ENCODE measurements around the gene LDLRAD2.
"Not testable (repeated sequence)": the region's sequence is repeated elsewhere in the genome, so short reads cannot be mapped to it uniquely, and the experiment has no call there.

The LDLRAD2 gene

DNA sequence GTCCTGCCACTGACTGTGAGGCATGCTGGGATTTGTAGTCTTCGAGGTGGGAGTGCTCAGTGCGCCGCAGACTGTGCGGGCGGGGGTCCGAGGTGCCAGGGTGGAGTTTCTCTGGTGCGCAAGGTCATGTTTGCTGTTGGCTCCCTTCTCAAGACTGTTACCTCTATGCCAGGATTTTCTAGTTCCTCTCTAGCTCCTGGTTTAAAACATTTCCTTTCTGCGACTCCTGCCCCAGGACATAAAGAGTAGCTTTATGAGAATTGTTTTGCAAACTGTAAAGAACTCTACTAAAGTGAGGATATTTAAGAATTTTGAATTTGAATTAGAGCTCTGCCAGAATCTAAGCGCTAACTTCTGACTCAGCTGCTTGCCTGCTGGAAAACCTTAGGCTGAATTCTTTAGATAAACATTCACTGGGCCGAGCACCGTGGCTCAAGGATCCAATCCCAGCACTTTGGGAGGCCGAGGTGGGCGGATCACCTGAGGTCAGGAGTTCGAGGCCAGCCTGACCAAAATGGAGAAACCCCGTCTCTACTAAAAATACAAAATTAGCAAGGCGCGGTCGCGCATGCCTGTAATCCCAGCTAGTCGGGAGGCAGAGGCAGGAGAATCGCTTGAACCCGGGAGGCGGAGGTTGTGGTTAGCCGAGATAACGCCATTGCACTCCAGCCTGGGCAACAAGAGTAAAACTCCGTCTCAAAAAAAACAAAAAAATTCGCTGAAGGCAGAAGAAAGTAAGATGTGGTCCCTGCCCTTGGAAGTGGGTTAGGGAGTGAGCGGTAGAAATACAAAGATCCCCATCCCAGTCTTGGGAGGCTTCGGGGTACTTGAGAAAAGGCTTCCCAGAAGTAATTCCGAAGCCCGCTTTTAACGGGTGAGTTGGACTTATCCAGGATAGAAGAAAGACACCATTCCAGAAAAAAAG lies 28.1 kb upstream of the LDLRAD2 start:
- no peak for DNase-seq

GRCh38 chr1:21785764-21786163 lies 26.3 kb upstream of the LDLRAD2 start:
- DNase-seq, result not testable (repeated sequence)

- DNase-seq, result no peak
Measured at GRCh38 chr1:21786640-21787039, 25.4 kb upstream of the LDLRAD2 start.

DNA sequence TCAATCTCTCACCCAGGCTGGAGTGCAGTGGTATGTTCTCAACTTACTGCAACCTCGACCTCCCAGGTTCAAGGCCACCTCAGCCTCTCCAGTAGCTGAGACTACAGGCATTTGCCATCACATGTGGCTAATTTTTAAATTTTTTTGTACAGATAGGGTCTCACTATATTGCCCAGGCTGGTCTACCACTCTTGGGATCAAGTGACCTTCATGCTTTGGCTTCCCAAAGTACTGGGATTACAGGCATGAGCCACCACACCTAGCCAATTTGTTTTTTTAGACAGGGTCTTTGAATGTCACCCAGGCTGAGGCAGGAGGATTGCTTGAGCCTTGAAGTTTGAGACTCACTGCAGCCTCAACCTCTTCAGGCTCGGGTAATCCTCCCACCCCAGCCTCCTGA lies 19.0 kb upstream of the LDLRAD2 start:
- no peak for DNase-seq

- DNase-seq, result no peak
Measured at GRCh38 chr1:21794656-21795055, 17.4 kb upstream of the LDLRAD2 start.

DNA sequence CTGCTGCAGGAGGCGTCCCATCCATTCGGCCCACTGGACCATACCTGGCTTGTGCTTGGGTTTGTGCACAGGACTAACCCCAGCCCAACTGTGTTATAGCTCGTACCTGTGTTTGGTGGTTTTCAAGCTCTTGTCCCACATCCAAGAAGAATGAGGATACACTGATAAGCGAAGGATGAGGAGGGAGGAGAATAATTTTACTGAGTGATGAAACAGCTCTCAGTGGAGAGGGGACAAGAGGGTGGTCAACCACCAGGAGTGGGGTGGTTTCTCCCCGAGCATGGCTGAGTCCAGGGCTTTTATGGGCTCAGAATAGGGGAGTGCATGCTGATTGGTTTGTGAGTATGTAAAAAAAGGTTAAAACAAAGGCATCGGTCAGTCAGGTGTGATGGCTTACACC lies 17.0 kb upstream of the LDLRAD2 start:
- peak; percentile 25 for DNase-seq

DNA sequence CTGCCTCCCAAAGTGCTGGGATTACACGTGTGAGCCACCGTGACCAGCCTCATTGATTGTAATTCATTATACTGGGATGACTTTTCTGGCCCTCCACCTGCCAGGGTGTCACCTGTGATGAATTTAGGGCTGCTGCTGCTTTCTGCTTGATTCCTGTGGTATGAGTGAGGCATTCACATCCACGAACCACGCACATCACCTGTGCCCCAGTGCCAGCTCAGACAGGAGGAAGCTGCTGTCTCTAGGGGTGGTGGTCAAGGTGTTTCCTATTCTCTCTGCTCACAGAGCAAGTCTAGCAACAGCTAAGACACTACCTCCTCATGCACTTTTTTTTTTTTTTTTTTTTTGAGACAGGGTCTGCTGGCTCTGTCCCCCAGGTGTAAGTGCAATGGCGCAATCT lies 12.3 kb upstream of the LDLRAD2 start:
- DNase-seq, result no peak

DNA sequence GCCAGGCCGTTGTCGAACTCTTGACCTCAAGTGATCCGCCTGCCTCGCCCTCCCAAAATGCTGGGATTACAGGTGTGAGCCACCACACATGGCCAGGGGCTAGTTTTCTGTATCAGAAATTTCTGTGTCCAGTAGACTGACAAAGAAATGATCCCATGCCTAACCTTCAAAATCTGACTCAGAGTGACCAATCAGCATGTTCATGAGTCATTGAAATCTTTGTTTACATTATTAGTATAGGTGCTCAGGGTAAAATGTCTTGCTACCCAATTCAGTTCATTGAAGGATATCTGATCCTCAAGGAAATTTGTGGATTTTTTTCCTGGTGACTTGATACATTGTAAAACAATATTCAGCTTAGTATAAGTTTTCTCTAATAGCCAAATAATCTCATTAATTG lies 11.0 kb upstream of the LDLRAD2 start:
- DNase-seq, result peak; percentile 41

DNA sequence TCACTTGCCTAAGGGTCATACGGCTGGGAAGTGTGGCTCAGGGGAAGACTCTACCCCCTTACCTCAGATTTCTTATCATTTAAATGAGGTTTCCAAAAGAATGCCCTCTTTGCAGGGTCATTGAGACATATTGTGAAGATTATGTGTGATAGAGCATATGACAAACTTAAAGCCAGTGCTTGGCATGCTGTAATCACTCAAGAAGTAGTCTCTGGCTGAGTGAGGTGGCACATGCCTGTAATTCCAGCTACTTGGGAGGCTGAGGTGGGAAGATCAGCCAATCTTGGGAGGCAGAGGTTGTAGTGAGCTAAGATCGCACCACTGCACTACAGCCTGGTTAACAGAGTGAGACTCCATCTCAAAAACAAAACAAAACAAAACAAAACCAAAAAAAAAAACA lies 7.5 kb upstream of the LDLRAD2 start:
- no peak for DNase-seq

GRCh38 chr1:21813542-21813941 lies 1.5 kb downstream of the LDLRAD2 start:
- DNase-seq, result no peak

GRCh38 chr1:21814241-21814918 lies 2.3 kb downstream of the LDLRAD2 start:
- peak; percentile 72 for DNase-seq

GRCh38 chr1:21814981-21815582 lies 3.0 kb downstream of the LDLRAD2 start:
- DNase-seq, result no peak

GRCh38 chr1:21815724-21816321 lies 3.8 kb downstream of the LDLRAD2 start:
- no peak for DNase-seq

GRCh38 chr1:21816602-21817302 lies 4.7 kb downstream of the LDLRAD2 start:
- DNase-seq, result peak; percentile 89

GRCh38 chr1:21818656-21819055 lies 6.6 kb downstream of the LDLRAD2 start:
- DNase-seq, result peak; percentile 60

DNA sequence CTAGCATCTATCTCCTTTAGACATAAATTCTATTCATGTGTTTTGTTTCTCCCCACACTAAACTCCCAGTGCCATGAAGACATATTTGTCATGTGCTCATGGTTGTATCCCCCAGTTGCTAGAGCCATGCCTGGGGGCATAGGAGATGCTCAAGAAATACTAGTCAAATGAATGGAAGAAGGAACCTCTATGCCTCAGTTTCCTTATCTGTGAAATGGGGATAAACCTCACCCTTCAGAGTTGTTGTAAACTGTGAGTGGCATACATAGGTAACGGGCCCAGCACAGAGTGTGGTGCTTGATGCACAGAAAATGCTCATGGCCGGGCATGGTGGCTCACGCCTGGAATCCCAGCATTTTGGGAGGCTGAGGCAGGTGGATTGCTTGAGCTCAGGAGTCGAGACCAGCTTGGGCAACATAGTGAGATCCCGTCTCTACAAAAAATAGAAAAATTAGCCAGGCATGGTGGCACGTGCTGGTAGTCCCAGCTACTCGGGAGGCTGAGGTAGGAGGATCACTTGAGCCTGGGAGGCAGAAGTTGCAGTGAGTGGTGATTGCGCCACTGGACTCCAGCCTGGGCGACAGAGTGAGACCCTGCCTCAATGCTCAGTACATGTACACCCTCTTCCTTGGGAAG lies 8.7 kb downstream of the LDLRAD2 start:
- DNase-seq, result no peak

DNA sequence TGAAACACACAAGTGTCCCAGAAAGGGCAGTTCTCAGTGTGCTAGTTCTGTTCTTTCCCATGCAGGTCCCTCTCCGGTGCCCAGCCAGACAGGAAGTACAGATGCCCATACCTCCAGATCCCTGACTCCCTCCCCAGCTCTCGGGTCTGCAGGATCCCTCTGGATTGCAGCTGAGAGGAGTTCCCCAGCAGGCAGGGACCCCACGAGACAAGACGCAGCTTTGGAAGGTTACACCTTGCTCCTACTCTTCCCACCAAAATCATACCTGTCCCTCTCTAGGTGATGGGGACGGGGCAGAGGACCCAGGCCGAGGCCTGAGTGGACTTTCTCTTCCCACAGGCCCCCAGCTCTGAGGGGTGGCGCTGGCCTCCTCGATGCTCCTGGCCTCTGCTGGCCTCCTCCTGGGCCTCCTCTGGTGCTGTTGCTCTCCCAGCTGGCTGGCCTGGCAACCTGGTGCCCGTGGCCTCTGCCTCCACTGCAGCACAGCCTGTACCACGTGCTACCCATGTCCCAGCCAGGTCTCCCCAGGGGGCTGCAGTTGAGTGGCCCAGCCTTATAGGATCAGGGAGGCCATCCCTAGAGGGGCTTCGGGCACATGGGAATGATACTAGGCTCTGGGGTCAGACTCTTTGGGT lies 9.4 kb downstream of the LDLRAD2 start:
- DNase-seq, result no peak

GRCh38 chr1:21822349-21822748 lies 10.3 kb downstream of the LDLRAD2 start:
- no peak for DNase-seq

GRCh38 chr1:21823206-21823979 lies 11.3 kb downstream of the LDLRAD2 start:
- DNase-seq, result no peak

DNA sequence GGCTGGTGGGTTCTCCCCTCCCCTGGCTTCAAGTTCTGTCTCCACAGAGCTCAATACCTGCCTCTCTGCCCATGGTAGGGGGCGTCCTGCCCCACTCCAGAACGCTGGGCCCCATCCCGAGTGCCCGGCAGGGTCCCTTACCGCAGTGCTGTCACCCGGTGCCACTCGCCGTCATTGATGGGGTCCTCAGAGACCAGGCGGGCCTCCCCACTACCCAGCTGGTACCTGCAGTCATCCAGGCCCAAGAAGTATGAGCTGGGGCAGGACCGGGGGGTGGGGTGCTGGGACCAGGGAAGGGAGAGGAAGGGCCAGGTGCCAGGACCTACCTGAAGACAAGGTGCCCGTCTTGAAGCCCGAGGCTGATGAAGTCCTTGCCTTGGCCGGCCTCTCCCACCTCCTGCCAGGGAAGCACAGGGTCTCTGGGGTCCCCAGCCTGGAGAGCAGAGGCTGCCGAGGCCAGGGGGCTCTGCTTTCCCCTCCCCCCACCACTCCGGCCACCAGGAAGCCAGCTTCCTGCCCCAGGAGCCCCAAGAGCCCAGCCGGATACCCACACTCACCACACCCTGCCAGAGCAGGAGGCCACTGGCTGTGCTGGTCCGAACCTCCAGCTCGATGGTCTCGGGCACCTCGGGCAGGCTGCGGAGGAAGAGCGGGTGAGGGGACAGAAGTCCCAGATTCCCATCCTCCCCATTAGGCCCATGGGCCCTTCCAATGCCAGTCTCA lies 12.1 kb downstream of the LDLRAD2 start:
- DNase-seq, result no peak
